GM19239 (cell line): ENCODE data around the gene PLN.

ENCODE experiments used
- DNase-seq: peaks from one replicate; pipeline ENCODE4 v3.0.0; 2011; ENCODE audit warnings: low spot score; ENCODE audit not compliant: insufficient read length
- FAIRE-seq: peaks from 2 replicates; lab custom pipeline; 2011; peaks lifted over from hg19 to GRCh38; lab: Jason Lieb, UNC

Gene PLN

DNA sequence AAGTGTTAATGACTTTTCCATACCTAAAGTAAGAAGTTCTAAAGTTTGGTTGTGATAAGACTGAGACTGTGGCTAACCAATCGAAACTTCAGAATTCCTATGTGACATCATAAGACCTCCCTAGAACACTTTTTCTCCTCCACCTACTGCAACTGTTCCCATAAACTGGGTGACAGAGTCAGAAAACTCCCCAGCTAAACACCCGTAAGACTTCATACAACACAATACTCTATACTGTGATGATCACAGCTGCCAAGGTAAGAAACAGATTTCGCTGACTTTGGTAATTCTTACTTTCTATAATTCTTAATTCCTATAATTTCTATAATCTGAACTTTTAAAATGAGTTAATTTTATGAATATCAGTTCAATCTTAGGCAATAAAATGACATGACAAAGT lies at the start of gene PLN:
Gene PLN, plus strand, starts transcription at position 161 of the 400 bp plus-strand sequence. CDS start 10,626 bp downstream, outside the sequence.
- no peak for DNase-seq
- peak; percentile 53 for FAIRE-seq

DNA sequence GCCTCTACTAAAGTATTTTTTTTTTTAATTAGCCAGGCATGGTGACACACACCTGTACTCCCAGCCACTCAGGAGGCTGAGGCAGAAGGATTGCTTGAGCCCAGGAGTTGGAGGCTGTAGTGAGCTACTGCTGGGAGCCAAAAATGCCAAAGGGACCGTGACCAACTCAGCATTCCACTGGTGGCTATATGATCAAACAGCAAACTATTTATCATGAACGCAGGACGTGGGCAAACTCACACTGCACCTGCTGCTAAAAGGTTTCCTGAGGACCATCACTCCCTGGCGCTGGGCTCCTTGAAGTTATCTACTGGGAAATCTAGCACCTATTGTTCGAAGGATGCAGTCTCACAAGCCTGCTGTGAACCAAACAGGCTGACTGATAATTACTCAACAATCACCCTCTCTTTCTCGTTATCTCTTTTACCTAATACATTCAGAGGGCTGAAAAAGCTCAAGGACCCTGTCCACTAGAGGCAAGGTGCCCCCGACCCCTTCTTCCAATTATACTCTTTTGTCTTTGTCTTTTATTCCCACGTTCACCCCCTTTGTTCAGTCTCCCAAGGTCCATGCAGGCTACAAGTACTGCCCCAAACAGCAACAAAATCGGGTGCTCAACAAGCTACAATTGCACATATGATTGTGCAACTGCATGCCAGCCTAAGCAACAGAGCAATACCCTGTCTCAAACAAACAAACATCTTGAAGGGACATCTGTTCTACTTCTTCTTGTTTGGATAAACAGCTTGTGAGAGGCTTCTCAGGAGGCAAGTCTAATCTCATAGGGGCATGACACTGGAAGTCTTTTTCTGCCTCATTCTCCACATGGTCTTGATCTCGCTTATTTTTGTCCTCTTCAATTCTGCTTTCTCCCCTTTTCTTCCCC lies 47.7 kb upstream of the PLN start:
- DNase-seq = no peak
- FAIRE-seq = no peak

DNA sequence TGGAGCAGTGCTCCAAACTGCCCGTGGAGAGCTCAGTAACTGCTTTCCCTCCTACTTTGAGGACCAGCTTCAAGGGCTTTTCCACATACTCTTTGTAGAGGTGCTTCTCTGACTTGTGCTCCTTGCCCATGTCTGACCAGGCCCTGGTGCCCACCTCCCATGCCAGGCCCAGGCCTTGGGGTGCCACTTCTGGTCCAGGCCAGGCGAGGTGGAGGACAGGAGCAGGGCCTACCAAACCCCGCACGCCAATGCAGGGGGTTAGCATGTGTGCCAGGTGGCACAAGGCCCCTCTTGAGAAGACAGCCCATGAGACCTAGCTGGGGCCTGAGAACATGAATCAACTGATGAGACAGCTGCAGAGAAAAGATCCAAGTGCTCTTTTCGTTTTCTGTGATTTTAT lies 47.0 kb upstream of the PLN start:
- DNase-seq (no peak), FAIRE-seq (no peak)

DNA sequence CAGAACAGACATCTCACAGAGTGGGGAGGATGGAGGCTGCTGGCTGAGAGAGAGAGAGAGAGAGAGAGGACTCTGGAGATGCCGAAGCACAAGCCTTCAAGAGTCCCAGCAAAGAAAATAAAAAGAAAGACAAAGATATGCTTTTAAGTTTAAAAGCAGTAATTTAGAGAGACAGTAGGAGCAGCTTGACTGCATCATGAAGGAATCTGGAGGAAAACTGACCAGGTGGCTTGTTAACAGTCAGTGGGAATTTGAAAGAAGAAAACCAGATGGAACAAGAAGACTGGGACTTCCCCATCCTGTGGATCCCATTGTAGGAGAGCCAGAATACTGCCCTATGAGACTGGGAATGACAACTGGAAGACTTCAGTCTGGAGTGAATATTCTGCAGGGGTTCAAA lies 46.3 kb upstream of the PLN start:
- FAIRE-seq = no peak
- DNase-seq = no peak

DNA sequence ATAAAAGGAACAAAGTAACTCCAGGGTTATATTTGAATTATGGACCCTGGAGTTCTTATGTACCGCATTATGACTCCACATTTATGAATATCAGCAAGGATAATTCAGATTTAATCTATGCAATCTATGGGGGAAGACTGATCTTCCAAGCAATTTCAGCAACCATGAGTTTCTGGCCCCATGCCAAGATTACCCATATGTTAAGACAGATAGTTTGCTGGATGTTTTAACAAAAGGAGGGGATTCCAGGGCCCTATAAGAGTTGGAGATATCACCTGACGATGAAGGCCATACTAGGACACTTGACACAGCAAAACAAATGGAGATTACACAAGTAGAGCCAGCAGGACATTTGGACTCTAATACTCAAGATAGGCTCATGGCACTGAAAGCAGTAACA lies 45.9 kb upstream of the PLN start:
- FAIRE-seq (no peak), DNase-seq (no peak)

DNA sequence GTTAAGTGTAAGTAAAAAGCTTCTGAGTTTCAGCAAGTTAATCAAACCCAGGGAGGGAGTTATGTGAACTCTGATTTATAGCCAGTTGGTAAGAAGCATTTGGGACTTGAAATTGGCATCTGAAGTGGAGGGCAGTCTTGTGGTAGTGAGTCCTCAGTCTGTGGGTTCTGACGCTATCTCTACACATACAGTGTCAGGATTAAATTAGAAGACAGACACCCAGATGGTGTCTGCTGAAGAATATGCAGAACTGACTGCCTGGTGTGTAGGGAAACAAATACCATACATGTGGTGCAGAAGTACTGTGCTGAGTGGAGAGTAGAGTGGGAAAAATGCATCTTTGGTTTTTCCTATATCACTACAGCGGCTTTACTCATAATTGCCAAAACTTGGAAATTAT lies 43.5 kb upstream of the PLN start:
- DNase-seq (no peak), FAIRE-seq (no peak)

DNA sequence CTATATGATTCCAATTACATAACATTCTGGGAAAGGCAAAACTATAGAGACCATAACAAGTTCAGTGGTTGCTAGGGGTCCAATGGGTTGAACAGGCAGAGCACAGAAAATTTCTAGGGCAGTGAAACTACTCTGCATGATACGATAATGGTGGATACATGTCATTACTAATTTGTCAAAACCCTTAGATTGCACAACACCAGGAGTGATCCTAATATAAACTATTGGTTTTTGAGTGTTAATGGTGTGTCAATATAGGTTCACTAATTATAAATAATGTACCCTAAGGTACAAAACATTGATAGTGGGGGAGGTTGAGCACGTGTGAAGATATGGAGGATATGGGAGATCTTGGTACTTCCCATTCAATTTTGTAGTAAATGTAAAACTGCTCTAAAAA lies 42.4 kb upstream of the PLN start:
- no peak for FAIRE-seq

DNA sequence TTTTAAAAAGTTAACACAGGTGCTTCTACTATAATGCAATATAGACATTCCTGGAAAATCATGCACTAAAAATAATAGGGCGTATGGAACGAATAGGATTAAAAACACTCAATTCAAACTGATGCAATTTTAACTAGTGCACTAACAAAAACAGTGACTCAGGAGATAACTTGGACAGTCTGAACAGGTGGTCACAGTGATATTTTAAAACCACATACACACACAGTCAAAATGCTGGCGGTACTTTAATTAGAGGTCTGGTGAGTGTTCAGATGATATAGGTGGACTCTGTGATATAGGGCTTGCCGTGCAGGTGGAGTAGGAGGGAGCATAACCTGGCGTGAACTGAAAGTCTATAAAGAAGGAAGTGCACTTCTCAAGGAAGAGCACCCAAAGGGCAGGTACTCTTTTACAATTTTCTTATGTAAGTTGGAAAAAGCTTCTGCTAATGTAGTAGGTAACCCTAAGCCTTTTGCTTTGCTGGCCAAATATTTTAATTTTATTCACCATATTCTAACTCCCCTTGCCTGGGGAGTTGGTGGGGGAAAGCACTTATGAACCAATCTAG lies 41.9 kb upstream of the PLN start:
- DNase-seq = no peak
- FAIRE-seq = no peak

More for the DNA sequence above, 42.4 kb upstream of the PLN start:
- no peak for DNase-seq

DNA sequence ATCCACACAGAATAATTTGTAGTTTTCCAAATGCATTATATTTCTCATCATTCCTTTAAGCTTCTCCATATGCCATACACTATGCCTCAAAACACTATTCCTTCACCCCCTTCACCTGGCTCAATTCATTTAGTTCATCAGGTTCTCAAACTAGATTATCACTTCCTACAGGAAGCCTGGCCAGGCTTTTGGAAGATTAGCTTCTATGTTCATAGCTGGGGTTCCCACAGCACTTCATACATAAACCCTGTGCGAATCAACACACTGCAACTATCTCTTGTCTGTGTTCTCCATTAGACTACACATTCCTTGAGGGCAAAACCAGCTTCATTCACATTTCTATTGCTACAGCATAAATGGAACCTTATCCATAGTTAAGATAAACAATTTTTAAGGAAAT lies 40.5 kb upstream of the PLN start:
- DNase-seq = no peak
- no peak for FAIRE-seq

DNA sequence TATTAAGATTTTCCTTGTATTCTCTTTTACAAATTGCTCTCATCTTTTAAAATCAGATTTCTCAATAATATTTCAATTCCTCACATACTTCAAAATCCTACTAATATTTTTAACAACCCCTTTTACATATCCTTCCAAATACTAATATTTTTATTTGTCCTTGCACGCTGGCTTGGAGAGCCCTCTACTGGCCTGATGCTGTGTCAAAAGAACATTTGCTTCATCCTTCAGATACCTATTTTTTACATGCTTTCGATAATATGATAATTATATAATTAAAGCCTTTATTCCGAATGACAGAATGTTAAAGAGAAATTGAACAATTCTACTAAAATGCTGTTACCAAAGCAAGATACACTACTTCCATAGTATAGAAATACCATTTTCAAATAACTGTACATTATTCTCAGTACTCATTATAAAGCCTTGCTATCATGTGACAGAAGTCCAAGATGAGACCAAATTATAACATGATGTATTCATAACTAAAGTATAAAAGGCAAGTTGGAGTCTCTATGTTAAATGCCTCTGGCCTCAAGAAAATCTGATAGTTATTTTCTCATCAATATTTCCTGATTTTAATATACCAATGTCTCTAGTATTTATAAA lies 39.0 kb upstream of the PLN start:
- DNase-seq (no peak), FAIRE-seq (no peak)

DNA sequence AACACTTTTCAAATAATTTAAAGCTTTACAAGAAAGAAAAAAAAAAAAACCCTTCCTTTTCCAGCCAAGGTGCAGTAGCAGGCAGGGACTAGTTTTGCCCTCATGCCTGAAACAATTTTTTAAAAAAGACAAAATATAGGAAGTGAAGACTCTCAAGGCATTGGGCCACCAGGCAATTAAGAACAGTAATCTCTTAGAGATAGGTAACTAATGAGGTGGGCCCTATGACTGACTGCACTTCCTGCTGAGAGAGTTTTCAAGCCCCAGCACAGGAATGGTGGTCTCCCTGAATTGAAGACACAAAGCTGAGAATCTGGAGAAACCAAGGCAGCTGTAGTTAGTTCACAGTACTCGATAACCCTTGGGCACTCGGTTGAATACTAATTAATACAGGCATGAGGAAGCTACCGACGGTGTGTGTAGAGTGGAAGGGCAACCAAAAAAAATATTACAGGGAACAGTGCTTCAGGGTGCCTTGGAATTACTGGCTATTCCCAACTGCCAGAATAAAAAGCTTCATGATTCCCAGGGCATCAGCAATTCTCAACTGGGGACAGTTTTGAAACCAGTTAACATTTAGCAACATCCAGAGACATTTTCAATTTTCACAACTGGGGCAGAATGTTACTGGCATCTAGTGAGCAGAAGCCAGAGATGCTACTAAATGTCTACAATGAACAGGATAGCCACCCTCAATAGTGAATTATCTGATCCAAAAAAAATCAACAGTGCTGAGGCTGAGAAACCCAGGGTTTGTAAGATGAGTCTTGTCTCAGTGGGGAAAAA lies 36.0 kb upstream of the PLN start:
- FAIRE-seq = no peak
- no peak for DNase-seq

DNA sequence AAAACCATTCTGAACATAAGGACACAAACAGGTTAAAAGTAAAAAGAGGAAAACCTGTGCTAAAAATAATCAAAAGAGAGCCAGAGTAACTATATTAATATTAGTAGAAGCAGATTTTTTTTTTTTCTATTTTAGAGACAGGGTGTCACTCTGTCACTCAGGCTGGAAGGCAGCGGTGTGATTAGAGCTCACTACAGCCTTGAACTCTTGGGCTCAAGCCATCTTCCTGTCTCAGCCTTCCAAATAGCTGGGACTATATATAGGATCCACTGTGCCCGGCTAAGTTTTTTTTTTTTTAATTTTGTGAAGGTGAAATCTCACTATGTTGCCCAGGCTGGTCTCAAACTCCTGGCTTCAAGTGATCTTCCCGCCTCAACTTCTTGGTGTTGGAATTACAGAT lies 33.4 kb upstream of the PLN start:
- FAIRE-seq (no peak), DNase-seq (no peak)

DNA sequence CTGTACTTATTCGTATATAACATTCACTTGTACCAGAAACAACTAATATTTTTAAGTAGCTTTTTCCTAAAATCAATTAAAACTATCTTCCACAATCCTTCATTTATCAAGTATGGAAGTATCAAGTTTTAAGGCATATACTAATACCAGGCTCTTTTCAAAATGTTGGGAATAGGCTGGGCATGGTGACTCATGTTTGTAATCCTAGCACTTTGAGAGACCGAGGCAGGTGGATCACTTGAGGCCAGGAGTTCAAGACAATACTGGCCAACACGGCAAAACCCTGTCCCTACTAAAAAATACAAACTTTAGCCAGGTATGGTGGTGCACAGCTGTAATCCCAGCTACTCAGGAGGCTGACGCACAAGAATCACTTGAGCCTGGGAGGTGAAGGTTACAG lies 25.7 kb upstream of the PLN start:
- FAIRE-seq = no peak

DNA sequence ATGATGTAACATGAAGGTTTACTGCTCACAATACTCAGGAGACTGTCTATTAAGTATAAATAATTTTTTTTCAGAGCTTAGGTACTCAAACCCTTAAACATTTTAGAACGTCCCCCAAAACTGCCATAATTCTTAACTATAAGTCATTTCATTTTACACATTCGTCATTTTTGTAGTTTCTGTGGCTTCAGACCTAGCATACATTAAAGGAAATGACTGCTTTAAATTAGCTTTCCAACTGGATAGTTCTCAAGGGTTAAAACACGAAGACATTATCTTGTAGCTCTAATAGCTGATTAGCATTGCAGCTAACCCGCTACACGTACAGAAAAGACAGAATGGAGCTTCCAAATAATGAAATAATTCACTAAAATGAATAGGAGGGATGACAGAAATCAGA lies 24.9 kb upstream of the PLN start:
- FAIRE-seq = no peak
- no peak for DNase-seq

More for the DNA sequence above, 25.7 kb upstream of the PLN start:
- DNase-seq = no peak

DNA sequence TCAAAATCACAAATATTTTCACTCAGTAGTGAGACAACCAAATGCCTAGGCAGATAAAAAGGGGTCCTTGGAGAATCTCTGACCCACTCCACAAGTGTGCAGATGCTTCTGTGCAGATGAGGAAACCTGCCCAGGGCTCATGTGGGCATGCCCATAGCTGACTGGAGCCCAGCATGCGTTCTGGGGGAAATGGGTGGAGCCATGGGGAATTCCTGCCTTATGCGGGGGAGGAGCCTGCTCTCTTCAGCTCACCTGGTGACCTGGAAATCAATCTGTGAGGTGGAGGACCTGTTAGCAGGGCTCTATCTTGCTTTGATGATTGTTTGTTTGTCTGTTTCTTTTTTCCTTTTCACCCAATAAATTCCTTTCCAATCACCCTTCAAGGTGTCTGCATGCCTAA lies 23.4 kb upstream of the PLN start:
- no peak for FAIRE-seq
- no peak for DNase-seq

DNA sequence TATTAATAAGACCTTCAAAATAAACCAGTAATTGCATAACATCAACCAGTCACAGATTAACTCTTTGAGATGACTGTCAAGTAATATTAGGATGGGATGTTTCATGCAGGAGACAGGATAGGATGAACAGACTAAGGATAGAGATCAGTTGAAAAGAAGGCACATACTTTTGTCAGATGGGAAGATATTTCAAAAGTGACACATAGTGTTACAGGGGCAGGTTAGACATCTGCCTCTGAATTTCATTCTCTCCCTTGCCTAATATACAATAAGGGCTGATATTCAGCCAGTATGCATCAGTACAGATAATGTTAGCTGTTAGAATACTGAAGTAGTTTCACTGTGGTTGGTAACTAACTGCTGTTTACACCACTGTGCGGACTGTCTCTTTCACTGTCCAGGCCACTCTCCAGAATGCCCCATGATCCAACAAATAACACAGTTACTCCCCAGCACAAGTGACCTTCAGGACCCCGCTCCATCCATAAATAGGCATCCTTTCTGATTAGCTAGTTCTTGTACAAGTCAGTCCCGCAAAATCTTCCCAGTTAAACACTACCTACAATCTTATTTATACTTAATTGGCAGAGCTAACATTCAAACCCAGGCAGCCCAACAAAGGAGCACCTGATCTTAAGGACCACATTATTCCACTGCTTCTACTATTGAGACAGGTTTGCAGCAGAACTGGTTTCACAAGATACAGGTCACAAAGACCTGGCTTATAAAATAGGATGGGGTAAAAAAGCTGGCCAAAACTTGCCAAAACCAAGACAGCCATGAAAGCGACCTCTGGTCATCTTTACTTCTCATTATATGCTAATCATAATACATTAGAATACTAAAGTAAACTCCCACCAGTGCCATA lies 21.9 kb upstream of the PLN start:
- DNase-seq = no peak
- no peak for FAIRE-seq

DNA sequence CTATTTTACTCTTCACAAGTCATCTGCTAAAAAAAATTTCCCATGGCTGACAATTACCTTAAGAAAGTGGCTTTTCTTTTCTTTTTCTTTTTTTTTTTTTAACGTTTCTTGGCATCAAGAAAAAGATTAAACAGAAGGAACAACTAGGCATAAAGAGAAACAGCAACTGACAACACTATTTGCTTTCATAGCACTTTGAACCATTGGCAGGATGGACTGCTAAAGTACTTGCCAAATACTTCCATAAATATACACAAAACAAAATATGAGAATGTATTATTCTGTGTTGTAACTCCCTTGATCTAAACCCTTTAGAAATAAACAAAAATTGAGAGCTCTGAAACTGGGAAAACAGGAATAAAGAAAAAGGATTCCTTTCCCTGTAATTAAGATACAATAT lies 20.0 kb upstream of the PLN start:
- FAIRE-seq = no peak
- no peak for DNase-seq

DNA sequence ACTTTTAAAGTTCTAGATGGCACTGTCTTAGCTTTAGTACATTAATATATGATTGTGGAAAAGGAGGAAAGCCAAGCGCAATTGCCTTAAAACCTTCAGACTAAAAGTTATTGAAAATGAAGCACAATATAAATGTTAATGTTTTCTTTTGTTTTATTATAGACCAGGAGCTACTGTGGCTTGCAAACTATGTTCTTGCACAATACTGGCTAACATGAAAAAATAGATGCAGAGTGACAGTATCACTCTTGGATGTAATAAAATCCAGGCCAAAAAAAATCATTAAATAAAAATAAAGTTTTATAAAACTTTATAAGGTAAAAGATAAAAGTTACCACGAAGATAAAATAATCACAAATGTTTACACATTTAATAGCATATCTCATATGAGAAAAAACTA lies 18.3 kb upstream of the PLN start:
- no peak for FAIRE-seq

DNA sequence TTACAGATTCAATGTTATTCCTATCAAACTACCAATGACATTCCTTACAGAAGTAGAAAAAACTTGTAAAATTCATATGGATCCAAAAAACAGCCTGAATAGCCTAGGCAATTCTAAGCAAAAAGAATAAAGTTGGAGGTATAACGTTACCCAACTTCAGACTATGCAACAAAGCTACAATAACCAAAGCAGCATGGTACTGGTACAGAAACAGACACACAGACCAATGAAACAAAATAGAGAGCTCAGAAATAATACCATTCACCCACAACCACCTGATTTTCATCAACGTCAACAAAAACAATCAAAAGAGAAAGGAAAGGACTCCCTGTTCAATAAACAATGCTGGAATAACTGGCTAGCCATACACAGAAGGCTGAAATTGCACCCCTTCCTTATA lies 17.2 kb upstream of the PLN start:
- FAIRE-seq (no peak), DNase-seq (no peak)

More for the DNA sequence above, 18.3 kb upstream of the PLN start:
- no peak for DNase-seq
